Measurements from ENCODE around the gene CST6.
"Not testable (repeated sequence)": the region's sequence is repeated elsewhere in the genome, so short reads cannot be mapped to it uniquely, and the experiment has no call there.

- TF ChIP-seq CTCF, POLR2A (IDR thresholded peaks at IDR 0.05): not testable (repeated sequence)
These were observed 11.3 kb downstream of the CST6 start for GRCh38 chr11:66023186-66023440.

Data from lower leg skin (tissue), 3 donors.